ENCODE measurements around the gene CNBP. TPM values are rescaled to one million over a fixed set of nuclear protein-coding genes. Genes with fewer than 3 reads are reported as not detected.
A peak's percentile ranks its signal among the peaks of the same experiment; 100 is the strongest.
"Not testable (repeated sequence)": the region's sequence is repeated elsewhere in the genome, so short reads cannot be mapped to it uniquely, and the experiment has no call there.

CNBP gene
- total RNA-seq, 1 donor from 2014 or later, result 298 TPM

DNA sequence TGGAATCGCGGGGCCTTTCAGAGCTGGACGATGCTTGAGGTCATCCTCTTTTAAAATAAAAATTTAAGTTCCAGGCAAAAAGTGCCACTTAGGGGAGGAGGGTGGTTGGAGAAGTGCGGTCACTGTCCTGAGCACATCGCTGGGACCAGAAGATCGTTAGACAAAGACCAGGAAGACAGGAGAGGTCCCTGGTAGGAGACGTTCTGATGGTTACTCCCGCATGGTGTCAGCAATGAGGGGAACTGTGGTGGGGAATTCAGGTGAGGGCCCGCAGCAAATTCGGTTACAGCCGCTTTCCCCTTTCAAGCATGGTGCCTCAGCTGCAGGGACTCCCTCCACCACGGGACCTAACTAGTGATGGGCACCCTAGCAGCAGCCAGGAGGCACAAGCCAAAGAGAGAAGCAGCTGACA is 21.8 kb downstream of the CNBP start:
- peak overlapping the region; percentile 95 for H3K27ac ChIP-seq
- intact Hi-C loops (cut with DNase I), result no loop called here

GRCh38 chr3:129160891-129161859 is 22.5 kb downstream of the CNBP start, which contains the start of gene ISY1:
TSS of gene ISY1 (minus strand) at chr3:129161063. CDS start at chr3:129160975, 88 bp downstream.
- peaks cover 26% of the 10 kb centered on the region for H3K4me1 ChIP-seq
- peak within 1 kb of the TSS; percentile 86 for H3K4me3 ChIP-seq
- intact Hi-C loops (cut with DNase I), result no loop called here
- TF ChIP-seq, protein P1, sequence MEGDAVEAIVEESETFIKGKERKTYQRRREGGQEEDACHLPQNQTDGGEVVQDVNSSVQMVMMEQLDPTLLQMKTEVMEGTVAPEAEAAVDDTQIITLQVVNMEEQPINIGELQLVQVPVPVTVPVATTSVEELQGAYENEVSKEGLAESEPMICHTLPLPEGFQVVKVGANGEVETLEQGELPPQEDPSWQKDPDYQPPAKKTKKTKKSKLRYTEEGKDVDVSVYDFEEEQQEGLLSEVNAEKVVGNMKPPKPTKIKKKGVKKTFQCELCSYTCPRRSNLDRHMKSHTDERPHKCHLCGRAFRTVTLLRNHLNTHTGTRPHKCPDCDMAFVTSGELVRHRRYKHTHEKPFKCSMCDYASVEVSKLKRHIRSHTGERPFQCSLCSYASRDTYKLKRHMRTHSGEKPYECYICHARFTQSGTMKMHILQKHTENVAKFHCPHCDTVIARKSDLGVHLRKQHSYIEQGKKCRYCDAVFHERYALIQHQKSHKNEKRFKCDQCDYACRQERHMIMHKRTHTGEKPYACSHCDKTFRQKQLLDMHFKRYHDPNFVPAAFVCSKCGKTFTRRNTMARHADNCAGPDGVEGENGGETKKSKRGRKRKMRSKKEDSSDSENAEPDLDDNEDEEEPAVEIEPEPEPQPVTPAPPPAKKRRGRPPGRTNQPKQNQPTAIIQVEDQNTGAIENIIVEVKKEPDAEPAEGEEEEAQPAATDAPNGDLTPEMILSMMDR (IDR thresholded peaks at IDR 0.05), result peak; percentile 67
- peaks cover 37% of the 10 kb centered on the region for H3K36me3 ChIP-seq
- peak within 1 kb of the TSS; percentile 95 for H3K27ac ChIP-seq
- peak; percentile 94 to 97 for ATAC-seq
- DNase-seq, result peak; percentile 89
- no peaks in the 10 kb centered on the region for H3K9me3 ChIP-seq
- H3K27me3 ChIP-seq (ENCODE audit: low read depth), result no peaks in the 10 kb centered on the region

More for the DNA sequence above, 21.8 kb downstream of the CNBP start:
- Histone ChIP-seq H3K4me3 (peak overlapping the region; percentile 86), H3K36me3 (peaks cover 37% of the 10 kb centered on the region), H3K4me1 (peaks cover 26% of the 10 kb centered on the region), H3K9me3 (no peaks in the 10 kb centered on the region), H3K27me3 (ENCODE audit: low read depth) (no peaks in the 10 kb centered on the region)
- TF ChIP-seq, protein P1 (IDR thresholded peaks at IDR 0.05), result no peak
- ATAC-seq (peak; percentile 7 to 12), DNase-seq (no peak)

- Histone ChIP-seq H3K9me3 (no peaks in the 10 kb centered on the region), H3K36me3 (peaks cover 88% of the 10 kb centered on the region), H3K4me3 (no peak overlapping the region), H3K4me1 (no peaks in the 10 kb centered on the region), H3K27ac (no peak overlapping the region), H3K27me3 (ENCODE audit: low read depth) (no peaks in the 10 kb centered on the region)
- intact Hi-C loops (cut with DNase I), result no loop called here
- TF ChIP-seq, protein P1 (IDR thresholded peaks at IDR 0.05), result no peak
- DNase-seq, result no peak
- no peak for ATAC-seq
These were observed 38.9 kb downstream of the CNBP start for GRCh38 chr3:129144786-129145185.

GRCh38 chr3:129141011-129141410 is 42.7 kb downstream of the CNBP start:
- ATAC-seq, result not testable (repeated sequence)
- H3K36me3 ChIP-seq, result peaks cover 91% of the 10 kb centered on the region

DNA sequence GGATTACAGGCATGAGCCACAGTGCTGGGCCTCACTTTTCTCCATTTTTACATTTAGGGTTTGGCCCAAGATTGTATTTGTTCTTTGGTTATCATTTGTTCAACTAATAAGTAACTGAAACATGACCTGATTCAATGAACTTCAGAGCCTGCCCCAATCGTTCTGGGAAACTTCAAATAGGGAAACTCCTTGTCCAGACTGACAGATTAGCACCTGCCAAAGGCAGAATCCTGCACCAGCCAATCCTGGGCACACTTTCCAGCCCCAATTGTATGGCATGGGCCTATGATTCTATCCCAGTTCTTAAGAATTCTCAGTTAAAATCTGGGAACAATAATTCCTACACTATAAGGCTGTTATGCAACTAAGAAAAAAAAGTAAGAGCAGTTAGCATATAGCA is 43.8 kb downstream of the CNBP start:
- Histone ChIP-seq H3K36me3 (peaks cover 91% of the 10 kb centered on the region), H3K27ac (no peak overlapping the region), H3K9me3 (no peaks in the 10 kb centered on the region), H3K4me3 (no peak overlapping the region), H3K4me1 (no peaks in the 10 kb centered on the region), H3K27me3 (ENCODE audit: low read depth) (no peaks in the 10 kb centered on the region)
- intact Hi-C loops (cut with DNase I), result no loop called here
- ATAC-seq, result no peak
- no peak for DNase-seq
- TF ChIP-seq, protein P1 (IDR thresholded peaks at IDR 0.05), result no peak

More at GRCh38 chr3:129141011-129141410, 42.7 kb downstream of the CNBP start:
- H3K4me1 ChIP-seq; H3K27ac ChIP-seq; H3K27me3 ChIP-seq (ENCODE audit: low read depth); H3K4me3 ChIP-seq; intact Hi-C loops (cut with DNase I); H3K9me3 ChIP-seq; DNase-seq: not testable (repeated sequence)

GRCh38 chr3:129136275-129136674 is 47.4 kb downstream of the CNBP start:
- ATAC-seq; intact Hi-C loops (cut with DNase I); H3K27me3 ChIP-seq (ENCODE audit: low read depth); DNase-seq; H3K4me1 ChIP-seq; H3K9me3 ChIP-seq; H3K27ac ChIP-seq; H3K4me3 ChIP-seq: not testable (repeated sequence)
- H3K36me3 ChIP-seq, result peaks cover 96% of the 10 kb centered on the region
